GM23248 (cell line): ENCODE data around the gene SPATA3.

ENCODE experiments used
- EZH2 ChIP-seq: fragments of 200-600 bp; sonication (generic); IDR thresholded peaks from 2 replicates; pipeline ENCODE4 v1.6.1; 2018; ENCODE audit warnings: antibody characterized with exemption, mild to moderate bottlenecking; ENCODE audit not compliant: insufficient read depth, poor library complexity, severe bottlenecking
- EZH2phosphoT487 ChIP-seq: fragments of 200-600 bp; sonication (generic); IDR thresholded peaks from 2 replicates; pipeline ENCODE4 v1.6.1; 2018; ENCODE audit warnings: antibody characterized with exemption, moderate library complexity, mild to moderate bottlenecking, low read depth; ENCODE audit not compliant: insufficient read depth

- TF ChIP-seq EZH2 (no peak), EZH2phosphoT487 (no peak)
Measured at GRCh38 chr2:231046916-231047273, 51.0 kb downstream of the SPATA3 start.
